ENCODE results near the gene TMEM59L. TPM values are rescaled to one million over a fixed set of nuclear protein-coding genes. Genes with fewer than 3 reads are reported as not detected.

The TMEM59L gene
- total RNA-seq, 1 donor from 2014 or later = 0.11 TPM

DNA sequence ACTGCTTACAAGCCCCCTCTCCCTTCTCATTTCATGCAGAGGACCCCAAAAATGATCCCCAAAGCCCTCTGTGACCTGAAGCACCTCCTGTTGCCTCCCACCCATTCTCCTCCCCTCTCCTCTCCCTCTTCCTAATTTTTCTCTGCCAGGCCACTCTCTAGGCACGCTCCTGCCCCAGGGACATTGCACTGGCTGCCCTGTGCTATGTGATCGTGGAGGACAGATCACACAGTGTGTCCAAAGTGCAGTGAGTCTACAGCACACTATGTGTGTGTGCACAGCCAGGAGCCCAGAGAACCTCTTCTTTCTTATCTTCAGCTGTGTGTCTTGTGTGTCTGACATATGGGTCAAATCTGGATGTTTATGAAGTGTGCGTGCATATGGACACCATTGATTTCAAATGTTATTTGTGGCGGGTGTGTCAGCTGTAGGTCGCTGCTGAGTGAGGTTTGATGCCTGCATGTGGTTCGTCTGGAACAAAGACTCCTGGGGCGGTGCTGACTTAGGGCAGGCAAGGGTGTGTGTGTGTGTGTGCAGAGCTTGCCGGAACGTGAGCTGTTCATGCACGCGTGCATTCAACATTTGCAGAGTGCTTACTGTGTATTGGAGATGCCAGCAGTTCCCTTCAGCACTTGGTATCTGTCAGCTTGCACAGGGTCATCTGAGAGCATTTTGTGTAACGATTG lies 22.1 kb downstream of the TMEM59L start:
- H3F3A ChIP-seq (ENCODE audit: low read depth) = peaks cover 13% of the 10 kb centered on the region
- Mint-ChIP-seq H3K9me3 (no peaks in the 10 kb centered on the region), H3K27ac (no peak overlapping the region), H3K36me3 (no peaks in the 10 kb centered on the region), H3K4me1 (peaks cover 27% of the 10 kb centered on the region), H3K4me3 (peak overlapping the region; percentile 2), H3K27me3 (ENCODE audit: insufficient read depth, low read depth) (peaks cover 17% of the 10 kb centered on the region)
- no peak overlapping the region for H3K4me3 ChIP-seq
- no peak overlapping the region for H3K27ac ChIP-seq
- no peaks in the 10 kb centered on the region for H3K36me3 ChIP-seq
- peaks cover 18% of the 10 kb centered on the region for H3K27me3 ChIP-seq
- H4K20me1 ChIP-seq (ENCODE audit: low read depth) = peaks cover 13% of the 10 kb centered on the region
- H3K4me1 ChIP-seq = peaks cover 10% of the 10 kb centered on the region
- no peaks in the 10 kb centered on the region for H3K9me3 ChIP-seq (ENCODE audit: low read depth)
- DNase-seq (ENCODE audit: low spot score) = no peak
- H3K79me2 ChIP-seq (ENCODE audit: low read depth) = peaks cover 29% of the 10 kb centered on the region
- TF ChIP-seq, protein P1, sequence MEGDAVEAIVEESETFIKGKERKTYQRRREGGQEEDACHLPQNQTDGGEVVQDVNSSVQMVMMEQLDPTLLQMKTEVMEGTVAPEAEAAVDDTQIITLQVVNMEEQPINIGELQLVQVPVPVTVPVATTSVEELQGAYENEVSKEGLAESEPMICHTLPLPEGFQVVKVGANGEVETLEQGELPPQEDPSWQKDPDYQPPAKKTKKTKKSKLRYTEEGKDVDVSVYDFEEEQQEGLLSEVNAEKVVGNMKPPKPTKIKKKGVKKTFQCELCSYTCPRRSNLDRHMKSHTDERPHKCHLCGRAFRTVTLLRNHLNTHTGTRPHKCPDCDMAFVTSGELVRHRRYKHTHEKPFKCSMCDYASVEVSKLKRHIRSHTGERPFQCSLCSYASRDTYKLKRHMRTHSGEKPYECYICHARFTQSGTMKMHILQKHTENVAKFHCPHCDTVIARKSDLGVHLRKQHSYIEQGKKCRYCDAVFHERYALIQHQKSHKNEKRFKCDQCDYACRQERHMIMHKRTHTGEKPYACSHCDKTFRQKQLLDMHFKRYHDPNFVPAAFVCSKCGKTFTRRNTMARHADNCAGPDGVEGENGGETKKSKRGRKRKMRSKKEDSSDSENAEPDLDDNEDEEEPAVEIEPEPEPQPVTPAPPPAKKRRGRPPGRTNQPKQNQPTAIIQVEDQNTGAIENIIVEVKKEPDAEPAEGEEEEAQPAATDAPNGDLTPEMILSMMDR (IDR thresholded peaks at IDR 0.05) = no peak
- no peak overlapping the region for H2AFZ ChIP-seq (replicated peaks)
- no peak overlapping the region for H3K4me2 ChIP-seq
- no peak overlapping the region for H3K9ac ChIP-seq

DNA sequence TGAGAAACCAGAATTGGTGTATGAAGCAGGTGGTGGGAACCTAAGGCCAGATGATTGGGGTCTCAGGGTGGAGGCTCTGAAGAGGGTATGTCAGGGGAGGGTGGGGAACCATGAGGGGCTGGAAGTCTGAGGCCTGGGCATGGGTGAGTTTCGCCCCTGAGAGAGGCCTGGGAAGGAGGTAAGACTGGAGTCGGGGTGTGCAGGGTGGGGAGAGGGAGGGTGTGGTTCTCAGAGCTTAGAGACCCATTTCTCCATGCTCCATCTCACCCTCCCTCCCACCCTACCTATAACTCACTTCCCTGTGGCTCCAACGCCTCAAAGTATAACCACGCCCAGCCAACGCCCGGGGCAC lies 23.1 kb downstream of the TMEM59L start:
- peaks cover 10% of the 10 kb centered on the region for H3K4me1 ChIP-seq
- no peaks in the 10 kb centered on the region for H3K36me3 ChIP-seq
- Mint-ChIP-seq H3K4me1 (peaks cover 22% of the 10 kb centered on the region), H3K9me3 (no peaks in the 10 kb centered on the region), H3K27ac (no peak overlapping the region), H3K36me3 (no peaks in the 10 kb centered on the region), H3K27me3 (ENCODE audit: insufficient read depth, low read depth) (peaks cover 17% of the 10 kb centered on the region), H3K4me3 (peak overlapping the region; percentile 92)
- H3F3A ChIP-seq (ENCODE audit: low read depth) = peaks cover 13% of the 10 kb centered on the region
- DNase-seq (ENCODE audit: low spot score) = no peak
- H3K4me2 ChIP-seq = peak overlapping the region; percentile 7
- no peak overlapping the region for H2AFZ ChIP-seq (replicated peaks)
- no peaks in the 10 kb centered on the region for H3K9me3 ChIP-seq (ENCODE audit: low read depth)
- H3K9ac ChIP-seq = no peak overlapping the region
- no peak overlapping the region for H3K27ac ChIP-seq
- TF ChIP-seq, protein P1 (IDR thresholded peaks at IDR 0.05) = no peak
- TF ChIP-seq EZH2phosphoT487 (IDR thresholded peaks at IDR 0.05) (no peak), EZH2 (IDR thresholded peaks at IDR 0.05) (no peak)
- peaks cover 18% of the 10 kb centered on the region for H4K20me1 ChIP-seq (ENCODE audit: low read depth)
- peak overlapping the region; percentile 98 for H3K4me3 ChIP-seq
- H3K27me3 ChIP-seq = peaks cover 18% of the 10 kb centered on the region
- H3K79me2 ChIP-seq (ENCODE audit: low read depth) = peaks cover 33% of the 10 kb centered on the region

DNA sequence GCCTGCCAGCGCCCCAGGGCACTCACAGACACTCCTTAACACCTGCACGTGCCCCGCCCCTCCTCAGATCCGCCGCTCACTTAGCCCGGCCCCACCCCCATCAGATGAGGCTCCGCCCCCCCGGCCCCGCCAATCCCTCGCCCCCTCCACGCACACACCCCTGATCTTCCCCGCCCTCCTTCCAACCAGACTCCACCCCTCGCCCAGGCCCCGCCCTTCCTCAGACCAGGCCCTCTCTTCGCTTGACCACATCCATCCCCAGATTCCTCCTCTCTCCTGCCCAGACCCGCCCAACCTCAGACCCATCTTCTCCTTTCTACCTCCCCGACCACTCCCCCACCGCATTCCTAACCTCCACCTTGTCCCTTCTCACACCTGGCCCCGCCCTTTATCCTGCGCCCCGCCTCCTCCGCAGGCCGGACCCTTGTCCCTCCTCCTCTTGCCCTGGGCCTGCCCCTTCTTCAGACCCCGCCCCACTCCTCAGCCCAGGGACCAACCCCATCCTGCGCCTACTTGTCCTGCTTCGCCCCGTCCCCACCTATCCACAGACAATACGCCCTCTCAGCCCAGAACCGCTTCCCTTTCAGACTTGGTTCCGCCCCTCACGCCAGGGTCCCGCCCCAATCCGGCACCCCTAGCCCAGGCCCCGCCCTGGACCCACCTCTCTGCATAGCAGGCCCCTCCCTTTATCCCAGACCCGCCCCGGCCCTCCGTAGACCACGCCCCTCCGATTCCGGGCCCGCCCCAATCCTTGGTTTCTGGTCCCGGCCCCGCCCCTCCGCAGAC lies 23.7 kb downstream of the TMEM59L start:
- H3K9ac ChIP-seq = no peak overlapping the region
- Mint-ChIP-seq H3K4me1 (peaks cover 22% of the 10 kb centered on the region), H3K36me3 (no peaks in the 10 kb centered on the region), H3K27ac (no peak overlapping the region), H3K27me3 (ENCODE audit: insufficient read depth, low read depth) (peaks cover 17% of the 10 kb centered on the region), H3K4me3 (peak overlapping the region; percentile 92), H3K9me3 (no peaks in the 10 kb centered on the region)
- peaks cover 18% of the 10 kb centered on the region for H3K27me3 ChIP-seq
- H4K20me1 ChIP-seq (ENCODE audit: low read depth) = peaks cover 18% of the 10 kb centered on the region
- no peaks in the 10 kb centered on the region for H3K36me3 ChIP-seq
- H3F3A ChIP-seq (ENCODE audit: low read depth) = peaks cover 13% of the 10 kb centered on the region
- H3K27ac ChIP-seq = no peak overlapping the region
- TF ChIP-seq EZH2phosphoT487 (IDR thresholded peaks at IDR 0.05) (no peak), EZH2 (IDR thresholded peaks at IDR 0.05) (no peak)
- TF ChIP-seq, protein P1 (IDR thresholded peaks at IDR 0.05) = no peak
- peak overlapping the region; percentile 88 for H2AFZ ChIP-seq (replicated peaks)
- H3K4me2 ChIP-seq = peak overlapping the region; percentile 98
- H3K9me3 ChIP-seq (ENCODE audit: low read depth) = no peaks in the 10 kb centered on the region
- DNase-seq (ENCODE audit: low spot score) = peak; percentile 98
- peak overlapping the region; percentile 98 for H3K4me3 ChIP-seq
- peaks cover 10% of the 10 kb centered on the region for H3K4me1 ChIP-seq
- peaks cover 33% of the 10 kb centered on the region for H3K79me2 ChIP-seq (ENCODE audit: low read depth)

Data from neural progenitor cell (in vitro differentiated cells).